ENCODE data around the gene HS6ST1.
A peak's percentile ranks its signal among the peaks of the same experiment; 100 is the strongest.

HS6ST1 gene, protein sequence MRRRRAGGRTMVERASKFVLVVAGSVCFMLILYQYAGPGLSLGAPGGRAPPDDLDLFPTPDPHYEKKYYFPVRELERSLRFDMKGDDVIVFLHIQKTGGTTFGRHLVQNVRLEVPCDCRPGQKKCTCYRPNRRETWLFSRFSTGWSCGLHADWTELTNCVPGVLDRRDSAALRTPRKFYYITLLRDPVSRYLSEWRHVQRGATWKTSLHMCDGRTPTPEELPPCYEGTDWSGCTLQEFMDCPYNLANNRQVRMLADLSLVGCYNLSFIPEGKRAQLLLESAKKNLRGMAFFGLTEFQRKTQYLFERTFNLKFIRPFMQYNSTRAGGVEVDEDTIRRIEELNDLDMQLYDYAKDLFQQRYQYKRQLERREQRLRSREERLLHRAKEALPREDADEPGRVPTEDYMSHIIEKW

GRCh38 chr2:128318776-128319464 is at the start of gene HS6ST1:
Gene HS6ST1, minus strand, starts transcription at chr2:128318868. Its CDS starts 305 bp downstream, at chr2:128318563.
- peak; percentile 96 for DNase-seq (ENCODE audit: low spot score)

GRCh38 chr2:128367601-128368359 is 49.1 kb upstream of the HS6ST1 start:
- DNase-seq (ENCODE audit: low spot score) = no peak

DNA sequence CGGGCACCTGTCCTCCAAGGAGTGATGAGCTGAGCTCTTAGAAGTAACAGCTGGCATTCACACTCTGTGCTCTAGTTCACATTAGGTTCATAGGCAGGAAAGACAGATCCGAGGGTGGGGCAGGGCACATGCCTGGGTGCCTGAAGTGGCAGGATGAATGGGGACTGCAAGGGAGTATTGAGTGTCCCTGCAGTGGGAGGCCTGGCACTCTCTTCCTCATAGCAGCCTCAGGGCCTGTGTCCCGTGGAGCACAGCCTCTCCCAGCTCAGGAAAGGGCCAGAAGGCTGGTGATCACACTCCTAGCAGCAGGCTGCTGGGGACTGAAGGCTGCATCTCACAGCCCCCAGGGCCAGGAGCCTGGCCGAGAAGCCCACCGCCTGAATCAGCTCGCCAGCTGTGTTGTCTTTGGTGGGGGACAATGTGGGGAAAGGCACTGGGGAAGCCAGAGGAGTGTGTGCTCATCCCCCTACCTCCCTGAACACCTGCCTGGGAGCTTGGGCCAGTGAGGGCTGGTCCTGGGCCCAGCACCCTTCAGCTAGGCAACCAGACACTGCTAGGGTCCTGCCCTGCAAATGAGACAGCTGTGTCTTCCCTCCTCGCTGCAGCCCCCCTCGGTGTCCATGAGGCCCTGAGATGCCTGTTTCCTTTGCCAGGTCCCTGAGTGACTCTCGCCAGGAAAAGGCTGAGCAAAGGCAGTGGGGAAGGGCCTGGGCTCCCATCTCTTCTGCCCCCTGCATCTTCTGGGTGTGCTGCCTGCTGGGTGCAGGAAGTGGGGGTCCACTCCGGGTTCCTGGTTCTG is 48.2 kb upstream of the HS6ST1 start:
- DNase-seq (ENCODE audit: low spot score) = no peak

DNA sequence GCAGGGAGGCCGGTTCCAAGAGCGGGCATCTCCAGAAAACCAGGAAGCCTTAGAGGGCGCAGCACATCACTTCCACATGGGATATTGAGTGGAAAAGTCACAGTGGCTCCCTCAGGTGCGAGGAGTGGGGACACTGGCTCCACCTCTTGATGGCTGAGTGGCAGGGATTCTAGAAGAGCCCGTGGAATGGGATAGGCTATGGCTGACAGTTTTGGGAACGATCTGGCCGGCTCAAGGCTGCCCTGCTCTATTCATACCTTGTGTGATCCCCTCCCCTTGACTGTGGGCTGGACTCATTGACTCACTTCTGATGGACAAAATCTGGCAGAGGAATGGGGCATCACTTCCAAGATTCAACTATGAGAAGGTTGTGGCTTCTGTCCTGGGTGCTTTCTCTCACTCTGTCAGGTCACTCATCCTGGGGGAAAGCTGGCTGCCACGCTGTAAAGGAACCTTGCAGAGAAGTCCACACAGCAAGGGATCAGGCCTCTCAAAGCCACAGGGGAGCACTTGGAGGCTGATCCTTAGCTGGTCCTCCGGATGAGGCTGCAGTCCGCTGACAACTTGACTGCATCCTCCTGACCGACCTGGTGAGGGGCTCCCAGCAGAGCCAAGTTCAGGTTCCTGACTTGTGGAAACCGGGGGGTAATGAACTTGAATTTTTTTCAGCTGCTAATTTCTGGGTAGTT is 46.7 kb upstream of the HS6ST1 start:
- DNase-seq (ENCODE audit: low spot score) = no peak

GRCh38 chr2:128364441-128364911 is 45.8 kb upstream of the HS6ST1 start:
- DNase-seq (ENCODE audit: low spot score) = no peak

DNA sequence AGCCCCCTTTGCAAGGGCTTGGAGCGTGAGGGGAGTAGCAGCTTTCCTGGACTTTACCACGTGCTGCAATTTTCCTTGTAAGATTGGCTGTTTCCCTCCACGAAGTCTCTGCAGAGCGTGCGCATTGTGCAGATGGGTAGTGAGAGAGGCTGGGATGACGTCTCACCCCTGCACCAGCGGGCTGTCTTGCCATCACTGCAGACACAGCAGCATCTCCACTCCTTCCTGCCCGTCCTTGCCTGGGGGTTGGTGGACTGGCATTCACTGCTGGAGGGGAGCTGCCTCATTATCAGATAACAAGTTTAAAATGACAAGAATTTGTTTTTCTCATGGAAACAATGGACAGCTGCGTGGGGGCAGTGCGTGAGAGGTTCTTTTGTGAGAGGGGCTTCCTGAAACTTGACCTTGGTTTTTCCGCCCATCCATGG is 45.3 kb upstream of the HS6ST1 start:
- no peak for DNase-seq (ENCODE audit: low spot score)

DNA sequence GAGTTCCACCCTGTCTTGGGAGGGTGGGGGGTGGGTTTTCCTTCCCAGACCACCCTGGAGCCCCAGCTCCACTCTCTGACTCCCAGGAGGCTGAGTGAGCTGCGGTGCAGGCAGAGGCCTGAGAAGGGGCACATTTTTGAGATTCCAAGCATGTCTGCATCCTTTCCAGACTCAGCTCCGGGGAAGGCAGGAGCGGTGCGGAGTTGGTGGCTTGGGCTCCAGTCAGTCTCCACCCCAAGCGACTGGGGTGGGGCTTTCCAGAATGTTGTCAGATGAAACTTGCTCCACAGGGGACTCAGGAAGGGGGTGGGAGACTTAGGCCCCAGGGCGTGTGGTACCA is 44.2 kb upstream of the HS6ST1 start:
- DNase-seq (ENCODE audit: low spot score) = peak; percentile 92

- no peak for DNase-seq (ENCODE audit: low spot score)
Measured at GRCh38 chr2:128362176-128362888, 43.7 kb upstream of the HS6ST1 start.

DNA sequence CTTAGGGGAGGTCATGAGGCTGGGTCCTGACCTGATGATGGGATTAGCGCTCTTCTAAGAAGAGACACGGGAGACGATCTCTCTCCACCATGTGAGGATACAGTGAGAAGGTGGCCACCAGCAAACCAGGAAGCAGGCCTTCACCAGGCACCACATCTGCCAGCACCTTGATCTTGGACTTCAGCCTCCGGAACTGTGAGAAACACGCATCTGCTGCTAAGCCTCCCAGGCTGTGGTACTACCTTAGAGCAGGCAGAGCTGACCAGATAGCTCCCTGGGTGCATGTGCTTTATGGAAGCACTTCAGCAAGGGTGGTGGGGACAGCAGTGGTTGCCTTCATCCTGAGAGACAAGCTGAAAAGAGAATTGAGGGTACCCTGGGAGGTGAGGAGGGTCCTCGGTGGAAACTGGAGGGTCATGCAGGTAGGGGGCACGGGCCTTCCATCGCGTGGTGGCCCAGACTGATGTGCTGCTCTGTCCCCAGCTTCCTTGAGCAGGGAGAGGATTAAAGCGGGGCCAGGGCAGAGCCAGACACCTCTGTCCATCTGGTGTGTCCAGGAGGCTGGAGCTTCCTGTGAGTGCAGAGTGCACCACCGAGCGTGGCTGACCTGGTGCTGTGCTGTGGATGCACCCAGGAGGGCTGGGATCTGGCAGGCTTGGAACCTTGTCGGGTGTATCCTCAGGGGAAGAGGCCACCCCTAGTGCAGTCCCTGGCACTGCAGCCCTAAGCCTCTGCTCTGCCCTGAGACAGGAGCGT is 42.9 kb upstream of the HS6ST1 start:
- no peak for DNase-seq (ENCODE audit: low spot score)

DNA sequence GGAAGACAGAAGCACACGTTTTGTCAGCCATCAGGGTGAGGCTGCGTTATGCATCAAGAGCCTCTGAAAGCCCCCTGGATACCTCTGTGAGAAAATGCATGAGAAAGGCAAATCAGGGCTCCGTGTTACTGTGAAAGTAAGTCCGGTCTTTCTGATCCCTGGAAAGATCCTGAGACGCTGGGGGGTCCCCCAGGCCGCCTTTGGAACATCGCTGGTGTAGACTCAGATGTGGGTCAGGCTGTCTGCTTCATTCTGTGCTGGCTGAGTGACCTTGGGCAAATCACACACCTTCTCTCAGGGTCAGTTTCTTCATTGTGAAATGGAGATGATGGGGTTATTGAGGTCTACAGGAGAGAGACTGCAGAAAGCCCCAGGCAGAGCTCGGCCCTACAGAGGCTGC is 42.0 kb upstream of the HS6ST1 start:
- DNase-seq (ENCODE audit: low spot score) = no peak

GRCh38 chr2:128359841-128360240 is 41.2 kb upstream of the HS6ST1 start:
- no peak for DNase-seq (ENCODE audit: low spot score)

- DNase-seq (ENCODE audit: low spot score) = peak; percentile 3
Measured at GRCh38 chr2:128358941-128359731, 40.5 kb upstream of the HS6ST1 start.

- DNase-seq (ENCODE audit: low spot score) = no peak
Measured at GRCh38 chr2:128357506-128358370, 39.1 kb upstream of the HS6ST1 start.

DNA sequence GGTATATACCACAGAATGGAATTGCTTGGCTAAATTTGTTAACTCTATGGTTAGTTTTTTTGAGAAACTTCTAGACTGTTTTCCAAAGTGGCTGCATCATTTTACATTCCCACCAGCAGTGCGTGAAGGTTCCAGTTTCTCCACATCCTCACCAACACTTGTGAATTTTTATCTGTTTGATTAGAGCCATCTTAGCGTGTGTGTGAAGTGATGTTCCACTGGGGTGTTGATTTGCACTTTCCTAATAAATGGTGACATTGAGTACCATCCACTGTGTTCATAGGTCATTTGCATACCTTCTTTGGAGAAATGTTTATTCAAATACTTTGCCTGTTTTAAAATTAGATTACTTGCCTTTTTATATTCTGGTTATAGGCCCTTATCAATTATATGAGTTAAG is 37.5 kb upstream of the HS6ST1 start:
- DNase-seq (ENCODE audit: low spot score) = no peak

DNA sequence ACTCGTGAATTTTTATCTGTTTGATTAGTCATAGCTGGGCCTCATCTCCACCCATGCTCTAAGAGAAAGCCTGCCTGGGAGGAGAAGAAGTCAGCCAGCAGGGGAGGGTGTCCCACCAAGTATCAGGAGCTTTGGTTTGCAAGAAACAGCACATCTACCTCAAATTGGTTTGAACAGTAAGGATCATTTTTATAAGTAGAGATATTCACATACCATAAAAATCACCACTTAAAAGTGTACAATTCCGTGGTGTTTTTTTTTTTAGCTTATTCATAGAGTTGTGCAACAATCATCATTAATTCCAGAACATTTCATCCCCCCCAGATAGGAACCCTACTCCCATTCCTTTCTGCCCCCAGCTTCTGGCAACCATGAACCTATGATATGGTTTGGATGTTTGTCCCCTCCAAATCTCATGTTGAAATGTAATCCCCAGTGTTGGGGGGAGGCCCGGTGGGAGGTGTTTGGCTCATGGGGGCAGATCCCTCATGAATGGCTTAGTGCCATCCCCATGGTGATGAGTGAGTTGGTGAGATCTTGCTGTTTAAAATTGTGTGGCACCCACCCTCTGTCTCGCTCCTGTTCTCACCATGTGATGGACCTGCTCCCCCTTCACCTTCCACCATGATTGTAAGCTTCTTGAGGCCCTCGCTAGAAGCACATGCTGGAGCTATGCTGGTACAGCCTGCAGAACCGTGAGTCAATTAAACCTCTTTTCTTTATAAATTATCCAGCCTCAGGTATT is 36.2 kb upstream of the HS6ST1 start:
- DNase-seq (ENCODE audit: low spot score) = peak; percentile 45

GRCh38 chr2:128354161-128354560 is 35.5 kb upstream of the HS6ST1 start:
- DNase-seq (ENCODE audit: low spot score) = peak; percentile 2

GRCh38 chr2:128350736-128351135 is 32.1 kb upstream of the HS6ST1 start:
- DNase-seq (ENCODE audit: low spot score) = no peak

Measured in AG20443 (cell line).